ENCODE results near the gene STRN.

STRN gene

GRCh38 chr2:36808386-36809068 is 157.8 kb downstream of the STRN start:
- DNase-seq (ENCODE audit: low read depth) = no peak
- H3K4me3 ChIP-seq (replicated peaks; ENCODE audit: low read depth, low read length) = no peak overlapping the region
- no peak for TF ChIP-seq CTCF (IDR thresholded peaks at IDR 0.05; ENCODE audit: low read length, missing control alignments)

- no peak for TF ChIP-seq CTCF (IDR thresholded peaks at IDR 0.05; ENCODE audit: low read length, missing control alignments)
- peak; percentile 6 for DNase-seq (ENCODE audit: low read depth)
- H3K4me3 ChIP-seq (replicated peaks; ENCODE audit: low read depth, low read length) = no peak overlapping the region
Observed at GRCh38 chr2:36807223-36807886, 159.0 kb downstream of the STRN start.

GRCh38 chr2:36805635-36806224 is 160.6 kb downstream of the STRN start:
- no peak overlapping the region for H3K4me3 ChIP-seq (replicated peaks; ENCODE audit: low read depth, low read length)
- no peak for DNase-seq (ENCODE audit: low read depth)
- no peak for TF ChIP-seq CTCF (IDR thresholded peaks at IDR 0.05; ENCODE audit: low read length, missing control alignments)

GRCh38 chr2:36802952-36803351 is 163.4 kb downstream of the STRN start:
- no peak for DNase-seq (ENCODE audit: low read depth)
- no peak for TF ChIP-seq CTCF (IDR thresholded peaks at IDR 0.05; ENCODE audit: low read length, missing control alignments)
- H3K4me3 ChIP-seq (replicated peaks; ENCODE audit: low read depth, low read length) = no peak overlapping the region

- no peak for DNase-seq (ENCODE audit: low read depth)
- H3K4me3 ChIP-seq (replicated peaks; ENCODE audit: low read depth, low read length) = no peak overlapping the region
- no peak for TF ChIP-seq CTCF (IDR thresholded peaks at IDR 0.05; ENCODE audit: low read length, missing control alignments)
Observed at GRCh38 chr2:36801088-36801487, 165.2 kb downstream of the STRN start.

DNA sequence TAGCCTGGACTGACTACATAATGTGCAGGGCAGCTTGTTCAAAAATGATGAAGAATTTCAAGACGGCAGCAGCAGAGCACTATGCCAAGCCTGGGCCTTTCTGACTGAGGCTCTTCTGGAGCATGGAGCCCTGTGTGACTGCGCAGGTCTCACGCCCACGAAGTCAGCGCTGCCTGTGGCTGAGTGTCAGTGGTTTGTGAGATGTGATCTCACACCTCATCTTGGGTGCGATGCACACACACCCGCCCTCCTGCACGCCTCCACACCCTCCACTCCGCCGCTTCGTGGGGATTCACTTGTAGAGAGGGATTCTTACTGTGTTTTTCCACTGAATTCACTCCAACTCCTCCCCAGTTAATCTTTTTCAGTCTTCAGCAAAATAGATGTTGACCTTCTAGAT is 166.0 kb downstream of the STRN start:
- TF ChIP-seq CTCF (IDR thresholded peaks at IDR 0.05; ENCODE audit: low read length, missing control alignments) = no peak
- H3K4me3 ChIP-seq (replicated peaks; ENCODE audit: low read depth, low read length) = no peak overlapping the region
- DNase-seq (ENCODE audit: low read depth) = no peak
